Transverse colon (tissue), 4 donors: ENCODE results near the gene ENDOD1. TPM values are rescaled to one million over a fixed set of nuclear protein-coding genes. Genes with fewer than 3 reads are reported as not detected.
A peak's percentile ranks its signal among the peaks of the same experiment; 100 is the strongest.

Experiments
- DNase-seq: peaks from one replicate; pipeline ENCODE4 v3.0.0-alpha.2; 2019
- H3K27ac ChIP-seq, 4 donors: fragments of 200-600 bp; sonication (generic); 2 replicates each; pipeline ENCODE4 v1.5.1; 2016 to 2018; ENCODE audit warnings: inconsistent platforms in 4 of 4
- H3K27me3 ChIP-seq: fragments of 200-600 bp; sonication (generic); 2 replicates; pipeline ENCODE4 v1.5.1; 2017; ENCODE audit warnings: inconsistent platforms
- H3K36me3 ChIP-seq, 4 donors: fragments of 200-600 bp; sonication (generic); 2 replicates each; pipeline ENCODE4 v1.5.1; 2017 to 2019; ENCODE audit warnings: inconsistent platforms in 4 of 4
- H3K4me1 ChIP-seq, 4 donors: fragments of 200-600 bp; sonication (generic); 2 replicates each; pipeline ENCODE4 v1.5.1; 2017 to 2020; ENCODE audit warnings: inconsistent platforms in 4 of 4
- H3K4me3 ChIP-seq, 4 donors: fragments of 200-600 bp; sonication (generic); 1 replicate in 1 of 4; 2 replicates in 3 of 4; pipeline versions ENCODE4 v1.5.1 to v1.6.1; 2017 to 2019; ENCODE audit warnings: inconsistent platforms in 4 of 4
- H3K9me3 ChIP-seq, 2 donors: fragments of 200-600 bp; sonication (generic); 2 replicates each; pipeline ENCODE4 v1.5.1; 2017 to 2019; ENCODE audit warnings: inconsistent platforms in 2 of 2
- EP300 ChIP-seq: sonication (generic); formaldehyde crosslinking; IDR thresholded peaks from one replicate; pipeline ENCODE4 v1.6.1; 2017; ENCODE audit warnings: antibody characterized with exemption, low read depth
- POLR2A ChIP-seq: fragments of 450-650 bp; IDR thresholded peaks from one replicate; pipeline ENCODE4 v1.6.1; 2016; ENCODE audit warnings: antibody characterized with exemption, mild to moderate bottlenecking, moderate library complexity
- POLR2AphosphoS5 ChIP-seq, 3 donors: sonication (generic); formaldehyde crosslinking; IDR thresholded peaks; one replicate each; pipeline ENCODE4 v1.6.1; 2016; ENCODE audit warnings: antibody characterized with exemption in 3 of 3
- WGBS, 2 donors: methylation state at CpG; one replicate each; pipeline ENCODE4 v1.1.5; 2018; ENCODE audit warnings: low coverage in 1 of 2; 5-methylcytosine and 5-hydroxymethylcytosine counted together
- in situ Hi-C, 4 donors: fragments of 200-750 bp; cut with MboI; loops; one replicate each; pipeline versions ENCODE4 v1.15.0 to v1.15.1; 2017; ENCODE audit warnings: low sequenced_read_pairs in 3 of 4, low pct_ligation_motif_present in 1 of 4, low pct_unique_long_range_greater_than_20kb in 1 of 4
- intact Hi-C: fragments of 100-400 bp; cut with DNase I; formaldehyde crosslinking; loops from one replicate; pipeline ENCODE4 v1.15.1; 2023; ENCODE audit warnings: low total_unique reads
- total RNA-seq, 4 donors: library from RNA; depleted of rRNA; stranded (reverse); fragments of >200 nt; gene quantifications; one replicate each; pipeline ENCODE4 v1.1.0, GENCODE V29; 2016
- TF ChIP-seq, protein P1 (sequence below), 5 experiments: fragments of 200-600 bp in 3 of 5; fragments of 450-650 bp in 2 of 5; sonication (generic) in 3 of 5; IDR thresholded peaks; 1 replicate in 2 of 5; 2 replicates in 3 of 5; pipeline ENCODE4 v1.5.1; 2016 to 2017; ENCODE audit warnings: antibody characterized with exemption in 5 of 5, inconsistent platforms in 3 of 5, mild to moderate bottlenecking in 2 of 5, moderate library complexity in 1 of 5

Gene ENDOD1
- total RNA-seq, 4 donors from 2014 or later: 36.4 to 86.2 (median 73.2) TPM

DNA sequence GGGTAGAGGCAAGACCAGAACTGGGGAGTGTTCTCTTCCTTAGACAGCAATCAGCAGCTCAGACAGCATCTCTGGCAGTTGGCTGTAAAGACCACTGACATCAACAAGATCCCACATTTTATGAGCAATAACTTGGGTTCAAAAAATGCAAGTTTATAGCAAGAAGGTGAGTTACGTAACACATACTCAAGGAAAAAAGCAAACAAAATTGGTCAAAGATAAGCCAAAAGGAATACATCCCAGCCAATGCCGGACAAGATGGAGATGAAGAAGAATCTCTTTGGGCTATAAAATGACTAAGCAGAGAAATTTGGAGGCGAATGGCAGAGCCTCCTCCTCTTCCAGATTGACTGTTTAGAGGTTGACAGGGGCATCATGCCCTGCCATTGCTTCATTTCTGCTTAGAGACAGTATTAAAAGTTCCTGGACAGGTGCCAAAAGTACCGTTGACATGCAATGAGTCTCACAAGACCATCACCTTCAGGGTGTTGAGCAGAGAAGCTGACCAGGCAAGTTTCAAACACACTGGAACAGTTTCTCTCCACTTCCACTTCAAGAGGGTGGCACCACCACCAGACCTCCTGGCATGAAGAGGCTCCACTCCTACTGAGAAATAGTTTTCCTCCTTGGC lies 55.9 kb downstream of the ENDOD1 start:
- H3K36me3 ChIP-seq: no peaks in the 10 kb centered on the region
- H3K27me3 ChIP-seq: no peaks in the 10 kb centered on the region
- no peak overlapping the region for H3K4me3 ChIP-seq
- intact Hi-C loops: no loop called here
- no peaks in the 10 kb centered on the region for H3K9me3 ChIP-seq
- TF ChIP-seq EP300: no peak
- TF ChIP-seq, protein P1, sequence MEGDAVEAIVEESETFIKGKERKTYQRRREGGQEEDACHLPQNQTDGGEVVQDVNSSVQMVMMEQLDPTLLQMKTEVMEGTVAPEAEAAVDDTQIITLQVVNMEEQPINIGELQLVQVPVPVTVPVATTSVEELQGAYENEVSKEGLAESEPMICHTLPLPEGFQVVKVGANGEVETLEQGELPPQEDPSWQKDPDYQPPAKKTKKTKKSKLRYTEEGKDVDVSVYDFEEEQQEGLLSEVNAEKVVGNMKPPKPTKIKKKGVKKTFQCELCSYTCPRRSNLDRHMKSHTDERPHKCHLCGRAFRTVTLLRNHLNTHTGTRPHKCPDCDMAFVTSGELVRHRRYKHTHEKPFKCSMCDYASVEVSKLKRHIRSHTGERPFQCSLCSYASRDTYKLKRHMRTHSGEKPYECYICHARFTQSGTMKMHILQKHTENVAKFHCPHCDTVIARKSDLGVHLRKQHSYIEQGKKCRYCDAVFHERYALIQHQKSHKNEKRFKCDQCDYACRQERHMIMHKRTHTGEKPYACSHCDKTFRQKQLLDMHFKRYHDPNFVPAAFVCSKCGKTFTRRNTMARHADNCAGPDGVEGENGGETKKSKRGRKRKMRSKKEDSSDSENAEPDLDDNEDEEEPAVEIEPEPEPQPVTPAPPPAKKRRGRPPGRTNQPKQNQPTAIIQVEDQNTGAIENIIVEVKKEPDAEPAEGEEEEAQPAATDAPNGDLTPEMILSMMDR (IDR thresholded peaks at IDR 0.05): no peak
- no peak for TF ChIP-seq POLR2A
- no peak for TF ChIP-seq POLR2AphosphoS5 (IDR thresholded peaks at IDR 0.05)
- in situ Hi-C loops: loop anchor here in 2 of 4 donors (10.0 to 25.0 kb wide), 3 partner anchors 71 to 158 kb away; partner anchors contain the start of gene SRSF8 (in 1 of the 2)
- peaks cover 0 to 12% (median 5%) of the 10 kb centered on the region in 4 donors for H3K4me1 ChIP-seq
- no peak for DNase-seq
- WGBS, 2 donors: 62 to 97% methylated on average over 3 to 4 of the region's 4 CpGs
- no peak overlapping the region for H3K27ac ChIP-seq

DNA sequence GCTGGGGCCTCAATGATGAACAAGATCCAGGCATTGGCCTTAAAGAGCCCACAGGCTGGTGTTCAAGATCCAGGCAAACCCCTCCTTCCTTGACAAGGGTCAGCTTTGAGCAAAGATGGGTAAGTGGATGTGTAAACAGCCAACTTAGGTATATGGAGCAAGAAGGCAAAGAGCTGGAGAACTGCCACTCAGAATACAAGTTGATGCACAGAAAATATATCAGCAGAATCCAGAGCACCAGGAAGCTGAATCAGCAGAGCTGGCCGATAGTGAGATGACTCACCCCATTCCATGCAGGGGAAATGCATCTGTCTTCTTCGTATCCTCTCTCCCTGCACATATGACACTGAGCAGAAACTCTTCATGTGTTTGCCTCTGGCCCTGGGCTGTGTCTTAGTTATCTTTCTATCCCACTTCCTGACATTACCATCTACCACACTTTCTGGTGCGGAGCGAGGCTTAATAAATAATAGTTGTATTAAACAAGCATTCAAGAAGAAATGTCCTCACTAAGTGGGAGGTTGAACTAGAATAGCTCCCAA lies 57.8 kb downstream of the ENDOD1 start:
- no peaks in the 10 kb centered on the region for H3K27me3 ChIP-seq
- intact Hi-C loops: no loop called here
- H3K9me3 ChIP-seq: no peaks in the 10 kb centered on the region
- peak overlapping the region in 3 of 4 donors; percentile 8 to 48 (median 28) for H3K27ac ChIP-seq
- in situ Hi-C loops: loop anchor here in 2 of 4 donors (10.0 to 25.0 kb wide), 3 partner anchors 73 to 160 kb away; partner anchors contain the start of gene SRSF8 (in 1 of the 2)
- H3K36me3 ChIP-seq: no peaks in the 10 kb centered on the region
- DNase-seq: no peak
- peaks cover 0 to 17% (median 9%) of the 10 kb centered on the region in 4 donors for H3K4me1 ChIP-seq
- no peak for TF ChIP-seq POLR2A
- peak; percentile 82 to 95 (median 95) for TF ChIP-seq POLR2AphosphoS5 (IDR thresholded peaks at IDR 0.05)
- WGBS, 2 donors: 20 to 35% methylated on average over 1 to 4 of the region's 4 CpGs
- H3K4me3 ChIP-seq: no peak overlapping the region

DNA sequence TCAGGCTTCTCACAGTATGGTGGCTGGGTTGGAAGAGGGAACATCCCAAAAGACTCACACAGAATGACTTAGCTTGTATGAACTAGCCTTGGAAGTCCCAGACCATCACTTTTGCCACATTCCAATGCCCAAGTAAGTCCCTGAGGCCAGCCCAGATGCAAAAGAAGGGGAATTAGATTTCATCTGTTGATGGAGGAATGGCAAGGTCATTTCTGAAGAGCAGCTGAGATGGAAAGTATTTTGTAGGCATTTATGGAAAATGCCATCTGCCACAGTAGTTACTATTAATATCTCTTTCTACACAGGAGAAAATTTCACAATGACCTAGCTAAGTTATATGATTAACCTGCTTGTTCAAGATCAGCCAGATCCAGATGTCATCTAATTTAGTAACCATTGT lies 58.8 kb downstream of the ENDOD1 start:
- Histone ChIP-seq H3K27me3 (no peaks in the 10 kb centered on the region), H3K27ac (peak overlapping the region in 1 of 4 donors; percentile 48), H3K4me1 (peaks cover 0 to 17% (median 12%) of the 10 kb centered on the region in 4 donors), H3K36me3 (no peaks in the 10 kb centered on the region), H3K4me3 (no peak overlapping the region), H3K9me3 (no peaks in the 10 kb centered on the region)
- intact Hi-C loops (no loop called here), in situ Hi-C loops (loop anchor here in 2 of 4 donors (10.0 to 25.0 kb wide), 3 partner anchors 74 to 161 kb away; partner anchors contain the start of gene SRSF8 (in 1 of the 2))
- no peak for TF ChIP-seq POLR2A
- no peak for TF ChIP-seq POLR2AphosphoS5 (IDR thresholded peaks at IDR 0.05)
- TF ChIP-seq, protein P1 (IDR thresholded peaks at IDR 0.05): no peak
- no peak for TF ChIP-seq EP300
- DNase-seq: no peak

DNA sequence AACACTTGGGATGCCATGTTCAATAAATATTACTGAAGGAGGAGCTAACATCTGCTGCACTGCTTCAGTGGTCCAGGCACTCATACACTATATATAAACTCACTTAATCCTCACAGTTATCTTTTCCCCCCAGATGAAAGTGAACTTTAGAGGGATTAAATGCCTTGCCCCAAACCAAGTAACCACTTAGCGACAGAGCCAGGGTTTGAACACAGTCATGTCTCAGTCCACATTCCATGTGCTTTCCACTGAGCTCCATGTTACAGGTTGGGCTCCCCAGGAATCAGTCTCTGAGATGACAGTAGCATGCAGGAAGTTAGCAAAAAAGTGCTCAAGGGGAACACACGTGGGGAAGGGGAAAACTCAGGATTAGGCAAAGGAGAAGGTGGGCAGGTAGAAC lies 59.3 kb downstream of the ENDOD1 start:
- Histone ChIP-seq H3K4me3 (no peak overlapping the region), H3K36me3 (no peaks in the 10 kb centered on the region), H3K27ac (no peak overlapping the region), H3K4me1 (peaks cover 0 to 21% (median 14%) of the 10 kb centered on the region in 4 donors), H3K9me3 (no peaks in the 10 kb centered on the region), H3K27me3 (no peaks in the 10 kb centered on the region)
- TF ChIP-seq, protein P1 (IDR thresholded peaks at IDR 0.05): no peak
- no peak for TF ChIP-seq EP300
- TF ChIP-seq POLR2A: no peak
- no peak for TF ChIP-seq POLR2AphosphoS5 (IDR thresholded peaks at IDR 0.05)
- DNase-seq: no peak
- WGBS, 2 donors: 0 to 51% methylated on average over 1 to 2 of the region's 2 CpGs
- intact Hi-C loops (no loop called here), in situ Hi-C loops (loop anchor here in 2 of 4 donors (10.0 to 25.0 kb wide), 3 partner anchors 74 to 162 kb away; partner anchors contain the start of gene SRSF8 (in 1 of the 2))
